Loucy (cell line): ENCODE results near the gene PSMD1.

Experiments
- EZH2phosphoT487 ChIP-seq: fragments of 200-600 bp; IDR thresholded peaks from 2 replicates; pipeline ENCODE4 v1.6.1; 2018; ENCODE audit warnings: antibody characterized with exemption, mild to moderate bottlenecking, moderate library complexity, borderline replicate concordance
- TF ChIP-seq, protein P1 (sequence below): fragments of 200-600 bp; sonication (generic); conservative IDR thresholded peaks from 2 replicates; pipeline ENCODE4 v1.5.1; 2014; ENCODE audit warnings: mild to moderate bottlenecking, antibody characterized with exemption, low read length

- TF ChIP-seq, protein P1, sequence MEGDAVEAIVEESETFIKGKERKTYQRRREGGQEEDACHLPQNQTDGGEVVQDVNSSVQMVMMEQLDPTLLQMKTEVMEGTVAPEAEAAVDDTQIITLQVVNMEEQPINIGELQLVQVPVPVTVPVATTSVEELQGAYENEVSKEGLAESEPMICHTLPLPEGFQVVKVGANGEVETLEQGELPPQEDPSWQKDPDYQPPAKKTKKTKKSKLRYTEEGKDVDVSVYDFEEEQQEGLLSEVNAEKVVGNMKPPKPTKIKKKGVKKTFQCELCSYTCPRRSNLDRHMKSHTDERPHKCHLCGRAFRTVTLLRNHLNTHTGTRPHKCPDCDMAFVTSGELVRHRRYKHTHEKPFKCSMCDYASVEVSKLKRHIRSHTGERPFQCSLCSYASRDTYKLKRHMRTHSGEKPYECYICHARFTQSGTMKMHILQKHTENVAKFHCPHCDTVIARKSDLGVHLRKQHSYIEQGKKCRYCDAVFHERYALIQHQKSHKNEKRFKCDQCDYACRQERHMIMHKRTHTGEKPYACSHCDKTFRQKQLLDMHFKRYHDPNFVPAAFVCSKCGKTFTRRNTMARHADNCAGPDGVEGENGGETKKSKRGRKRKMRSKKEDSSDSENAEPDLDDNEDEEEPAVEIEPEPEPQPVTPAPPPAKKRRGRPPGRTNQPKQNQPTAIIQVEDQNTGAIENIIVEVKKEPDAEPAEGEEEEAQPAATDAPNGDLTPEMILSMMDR, result no peak
- no peak for TF ChIP-seq EZH2phosphoT487
These were observed 129.2 kb downstream of the PSMD1 start for GRCh38 chr2:231185886-231186285.
